ENCODE measurements around the gene ZFHX3. TPM values are rescaled to one million over a fixed set of nuclear protein-coding genes. Genes with fewer than 3 reads are reported as not detected.

ZFHX3 gene
- total RNA-seq, 4 donors from 2014 or later: 19.7 to 70.4 (median 34.6) TPM

DNA sequence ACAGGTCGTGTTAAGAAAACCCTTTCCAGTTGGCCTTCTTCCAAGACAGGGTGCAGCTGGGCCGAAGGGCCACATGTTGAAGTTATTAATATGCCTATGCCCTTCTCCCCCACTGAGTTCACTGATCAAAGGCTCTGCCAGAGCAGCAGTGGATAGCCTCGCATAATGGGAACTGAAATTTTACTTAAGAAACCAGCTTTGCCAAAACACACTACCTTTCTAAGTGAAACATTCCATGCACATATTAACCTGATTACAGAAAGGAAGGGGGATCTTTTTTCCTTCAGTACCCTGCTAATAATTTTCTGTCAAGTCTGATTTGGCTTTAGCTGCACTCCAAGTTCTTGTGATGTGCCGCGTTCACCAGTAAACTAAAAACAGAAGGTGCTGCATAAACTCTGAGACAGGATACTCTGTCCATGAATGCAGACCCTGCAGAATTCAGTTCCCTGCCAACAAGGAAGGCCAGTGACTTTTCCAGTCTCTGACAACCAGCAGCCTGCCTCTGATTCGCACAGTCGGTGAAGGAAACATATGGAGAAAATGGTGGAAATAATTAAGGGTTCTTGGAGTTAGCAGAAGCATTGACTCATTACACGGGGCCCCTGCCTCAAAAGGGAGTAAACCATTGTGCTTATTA is 283.8 kb downstream of the ZFHX3 start:
- TF ChIP-seq, protein P1, sequence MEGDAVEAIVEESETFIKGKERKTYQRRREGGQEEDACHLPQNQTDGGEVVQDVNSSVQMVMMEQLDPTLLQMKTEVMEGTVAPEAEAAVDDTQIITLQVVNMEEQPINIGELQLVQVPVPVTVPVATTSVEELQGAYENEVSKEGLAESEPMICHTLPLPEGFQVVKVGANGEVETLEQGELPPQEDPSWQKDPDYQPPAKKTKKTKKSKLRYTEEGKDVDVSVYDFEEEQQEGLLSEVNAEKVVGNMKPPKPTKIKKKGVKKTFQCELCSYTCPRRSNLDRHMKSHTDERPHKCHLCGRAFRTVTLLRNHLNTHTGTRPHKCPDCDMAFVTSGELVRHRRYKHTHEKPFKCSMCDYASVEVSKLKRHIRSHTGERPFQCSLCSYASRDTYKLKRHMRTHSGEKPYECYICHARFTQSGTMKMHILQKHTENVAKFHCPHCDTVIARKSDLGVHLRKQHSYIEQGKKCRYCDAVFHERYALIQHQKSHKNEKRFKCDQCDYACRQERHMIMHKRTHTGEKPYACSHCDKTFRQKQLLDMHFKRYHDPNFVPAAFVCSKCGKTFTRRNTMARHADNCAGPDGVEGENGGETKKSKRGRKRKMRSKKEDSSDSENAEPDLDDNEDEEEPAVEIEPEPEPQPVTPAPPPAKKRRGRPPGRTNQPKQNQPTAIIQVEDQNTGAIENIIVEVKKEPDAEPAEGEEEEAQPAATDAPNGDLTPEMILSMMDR (IDR thresholded peaks at IDR 0.05; ENCODE audit: low read depth): no peak

DNA sequence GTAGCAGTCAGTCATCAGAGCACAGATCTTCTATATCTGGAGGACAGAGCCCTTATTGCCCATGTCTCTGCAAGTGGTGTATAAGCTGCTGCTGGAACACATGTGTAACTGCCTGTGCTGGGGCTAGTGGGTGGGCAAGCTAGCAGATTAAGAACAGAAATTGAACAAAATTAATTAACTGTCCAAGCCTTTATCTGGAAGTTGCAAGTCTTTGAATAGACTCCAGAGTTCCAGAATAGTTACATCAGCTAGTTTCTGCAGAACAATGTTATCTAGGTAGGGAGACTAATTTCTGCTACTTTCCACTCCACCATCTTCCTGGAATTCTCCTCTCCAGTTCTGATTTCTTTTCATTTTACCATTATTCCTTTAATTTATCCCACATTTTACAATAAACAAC is 287.3 kb downstream of the ZFHX3 start:
- TF ChIP-seq, protein P1 (IDR thresholded peaks at IDR 0.05; ENCODE audit: low read depth): no peak

DNA sequence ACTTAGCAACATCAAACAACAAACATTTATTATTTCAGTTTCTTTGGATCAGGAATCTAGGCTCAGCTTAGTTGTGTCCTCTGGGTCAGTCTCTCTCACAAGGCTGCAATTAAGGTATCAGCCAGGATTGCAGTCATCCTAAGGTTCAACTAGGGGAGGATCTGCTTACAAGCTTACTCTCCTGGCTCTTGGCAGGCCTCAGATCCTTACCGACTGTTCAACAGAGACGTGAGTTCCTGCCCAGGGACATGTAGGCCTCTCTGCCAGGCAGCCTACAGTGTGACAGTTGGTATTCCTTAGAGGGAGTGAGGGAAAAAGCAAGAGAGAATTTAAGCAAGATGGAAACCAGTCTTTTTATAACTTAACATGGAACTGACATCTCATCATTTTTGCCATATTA is 294.0 kb downstream of the ZFHX3 start:
- TF ChIP-seq, protein P1 (IDR thresholded peaks at IDR 0.05; ENCODE audit: low read depth): no peak

DNA sequence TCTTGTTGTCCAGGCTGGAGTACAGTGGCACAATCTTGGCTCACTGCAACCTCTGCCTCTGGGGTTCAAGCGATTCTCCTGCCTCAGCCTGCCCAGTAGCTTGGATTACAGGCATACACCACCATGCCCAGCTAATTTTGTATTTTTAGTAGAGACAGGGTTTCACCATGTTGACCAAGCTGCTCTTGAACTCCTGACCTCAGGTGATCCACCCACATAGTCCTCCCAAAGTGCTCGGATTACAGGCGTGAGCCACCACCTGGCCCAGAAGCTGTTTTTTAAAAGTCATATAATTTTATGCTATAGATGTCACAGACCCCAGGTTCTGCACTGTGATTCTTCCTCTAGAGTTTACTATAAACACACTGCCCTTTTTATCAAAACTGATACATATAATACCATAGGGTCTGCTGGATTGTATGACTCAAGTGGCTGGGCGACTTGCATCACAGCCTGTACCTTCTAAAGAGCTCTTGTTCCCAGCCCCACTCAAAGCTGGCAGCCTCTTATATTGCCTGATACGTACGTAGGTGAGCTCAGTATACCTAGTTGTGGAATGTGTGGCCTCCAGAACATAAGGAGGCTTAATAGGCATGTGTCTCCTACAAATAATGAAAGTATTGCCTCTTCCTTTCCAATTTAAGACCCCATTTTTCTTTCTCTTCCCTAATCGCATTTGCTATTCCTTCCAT is 295.8 kb downstream of the ZFHX3 start:
- TF ChIP-seq, protein P1 (IDR thresholded peaks at IDR 0.05; ENCODE audit: low read depth): no peak

DNA sequence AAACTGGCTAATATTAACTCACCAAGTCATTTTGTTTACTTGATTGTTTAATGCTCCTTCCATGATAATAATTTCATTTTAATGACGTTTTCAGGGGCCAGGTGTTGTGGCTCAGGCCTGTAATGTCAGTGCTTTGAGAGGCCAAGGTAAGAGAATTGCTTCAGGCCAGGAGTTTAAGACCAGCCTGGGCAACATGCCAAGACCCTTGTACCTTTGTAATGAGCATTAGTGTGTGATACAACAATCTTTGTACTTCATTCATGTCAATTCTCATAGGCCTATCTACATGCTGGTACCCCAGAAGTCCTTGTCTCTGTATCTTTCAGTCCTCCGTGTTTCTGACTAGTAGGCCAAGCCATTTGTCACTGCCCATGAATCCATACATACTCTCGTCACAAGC is 296.9 kb downstream of the ZFHX3 start:
- TF ChIP-seq, protein P1 (IDR thresholded peaks at IDR 0.05; ENCODE audit: low read depth): no peak

DNA sequence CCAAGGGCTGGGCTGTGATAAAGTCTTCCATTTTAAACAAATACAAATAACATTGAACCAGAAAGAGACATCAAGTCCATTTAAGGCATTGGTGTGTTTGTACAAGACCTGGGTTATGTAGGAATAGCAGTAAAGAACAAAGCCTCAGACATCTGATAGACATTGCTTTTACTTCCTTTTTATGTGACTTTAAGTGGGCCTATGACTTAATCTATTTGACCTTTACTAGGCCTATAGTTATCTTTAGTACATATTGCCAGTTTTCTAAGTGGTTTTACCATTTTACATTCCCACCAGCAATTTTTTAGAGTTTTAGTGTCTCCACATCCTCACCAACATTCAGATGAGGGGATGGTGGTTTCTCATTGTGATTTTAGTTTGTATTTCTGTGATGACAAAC is 298.8 kb downstream of the ZFHX3 start:
- TF ChIP-seq, protein P1 (IDR thresholded peaks at IDR 0.05; ENCODE audit: low read depth): no peak

DNA sequence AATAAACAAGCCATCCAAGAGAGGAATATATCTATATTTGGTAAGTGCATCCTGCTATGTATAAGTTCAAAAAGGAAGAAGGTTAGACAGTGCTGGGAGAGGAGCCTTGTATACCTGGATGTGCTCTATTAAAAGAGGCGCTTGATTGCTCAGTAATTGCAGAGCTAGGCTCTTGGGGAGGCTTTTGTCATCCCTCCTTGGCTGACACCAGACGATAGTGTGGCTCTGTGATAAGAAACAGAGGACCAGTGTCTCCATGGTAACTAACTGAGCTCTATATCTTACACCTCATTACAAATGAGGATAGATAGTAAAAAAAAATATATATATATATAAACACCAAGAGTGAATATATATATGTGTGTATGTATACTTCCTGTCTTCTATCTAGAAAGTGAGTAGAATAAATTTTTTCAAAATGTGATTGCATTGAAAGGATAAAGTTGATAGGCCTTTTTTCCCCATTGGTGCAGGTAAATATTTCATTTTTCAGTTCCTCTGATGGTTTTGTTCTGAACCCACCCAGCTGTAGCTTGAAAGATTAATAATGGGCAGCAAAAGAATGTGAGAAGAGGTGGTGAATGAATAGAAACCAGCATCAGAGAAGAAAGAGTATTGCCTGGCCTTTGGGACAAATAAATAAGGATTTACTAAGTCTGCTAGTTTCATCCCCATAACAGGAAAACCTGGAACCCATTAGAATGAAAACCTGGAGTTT is 303.7 kb downstream of the ZFHX3 start:
- TF ChIP-seq, protein P1 (IDR thresholded peaks at IDR 0.05; ENCODE audit: low read depth): no peak
